HFFc6 (cell line): ENCODE data around the gene ADH1A. TPM values are rescaled to one million over a fixed set of nuclear protein-coding genes. Genes with fewer than 3 reads are reported as not detected.
A peak's percentile ranks its signal among the peaks of the same experiment; 100 is the strongest.

Experiments used
- DNase-seq: peaks from one replicate; pipeline ENCODE4 v3.0.0-alpha.2; 2018
- H3K27ac Mint-ChIP-seq: 2 replicates; pipeline ENCODE4 v1.8.0; 2020; ENCODE audit warnings: mild to moderate bottlenecking, mixed read lengths
- H3K27me3 Mint-ChIP-seq: 2 replicates; pipeline ENCODE4 v1.8.0; 2021; ENCODE audit warnings: mild to moderate bottlenecking, moderate library complexity, mixed read lengths; ENCODE audit not compliant: insufficient read depth
- H3K36me3 Mint-ChIP-seq: 2 replicates; pipeline ENCODE4 v1.8.0; 2021; ENCODE audit warnings: low read depth, mixed read lengths
- H3K4me1 Mint-ChIP-seq: 2 replicates; pipeline ENCODE4 v1.8.0; 2020; ENCODE audit warnings: low read depth, mixed read lengths
- H3K4me3 Mint-ChIP-seq: 2 replicates; pipeline ENCODE4 v1.8.0; 2020; ENCODE audit warnings: mild to moderate bottlenecking, moderate library complexity, mixed read lengths
- H3K9me3 Mint-ChIP-seq: 2 replicates; pipeline ENCODE4 v1.8.0; 2020; ENCODE audit warnings: mild to moderate bottlenecking, mixed read lengths
- total RNA-seq, 6 experiments: library from RNA; stranded (reverse); fragmentation: NEBNext Ultra II Directional; extraction: Animal tissue kit (Norgen Biotek cat#: 25700); gene quantifications; 2 replicates in 1 of 6; 3 replicates in 5 of 6; pipeline ENCODE4 v1.2.3, GENCODE V29; 2021
- TF ChIP-seq, protein P1 (sequence below): fragments of 200-600 bp; sonication (generic); IDR thresholded peaks from 2 replicates; pipeline ENCODE4 v1.5.0; 2021; ENCODE audit warnings: antibody characterized with exemption, mild to moderate bottlenecking

The ADH1A gene
- total RNA-seq, 6 experiments from 2014 or later, result not detected

GRCh38 chr4:99301376-99302164 lies 10.8 kb upstream of the ADH1A start:
- H3K4me1 Mint-ChIP-seq, result peaks cover 9% of the 10 kb centered on the region
- H3K4me3 Mint-ChIP-seq, result no peak overlapping the region
- no peaks in the 10 kb centered on the region for H3K27me3 Mint-ChIP-seq
- H3K9me3 Mint-ChIP-seq, result no peaks in the 10 kb centered on the region; the same call in 1 of the 2 replicates
- TF ChIP-seq, protein P1, sequence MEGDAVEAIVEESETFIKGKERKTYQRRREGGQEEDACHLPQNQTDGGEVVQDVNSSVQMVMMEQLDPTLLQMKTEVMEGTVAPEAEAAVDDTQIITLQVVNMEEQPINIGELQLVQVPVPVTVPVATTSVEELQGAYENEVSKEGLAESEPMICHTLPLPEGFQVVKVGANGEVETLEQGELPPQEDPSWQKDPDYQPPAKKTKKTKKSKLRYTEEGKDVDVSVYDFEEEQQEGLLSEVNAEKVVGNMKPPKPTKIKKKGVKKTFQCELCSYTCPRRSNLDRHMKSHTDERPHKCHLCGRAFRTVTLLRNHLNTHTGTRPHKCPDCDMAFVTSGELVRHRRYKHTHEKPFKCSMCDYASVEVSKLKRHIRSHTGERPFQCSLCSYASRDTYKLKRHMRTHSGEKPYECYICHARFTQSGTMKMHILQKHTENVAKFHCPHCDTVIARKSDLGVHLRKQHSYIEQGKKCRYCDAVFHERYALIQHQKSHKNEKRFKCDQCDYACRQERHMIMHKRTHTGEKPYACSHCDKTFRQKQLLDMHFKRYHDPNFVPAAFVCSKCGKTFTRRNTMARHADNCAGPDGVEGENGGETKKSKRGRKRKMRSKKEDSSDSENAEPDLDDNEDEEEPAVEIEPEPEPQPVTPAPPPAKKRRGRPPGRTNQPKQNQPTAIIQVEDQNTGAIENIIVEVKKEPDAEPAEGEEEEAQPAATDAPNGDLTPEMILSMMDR, result no peak
- H3K36me3 Mint-ChIP-seq, result no peaks in the 10 kb centered on the region
- DNase-seq, result no peak
- no peak overlapping the region for H3K27ac Mint-ChIP-seq

GRCh38 chr4:99300934-99301333 lies 10.1 kb upstream of the ADH1A start:
- Mint-ChIP-seq H3K36me3 (no peaks in the 10 kb centered on the region), H3K27ac (no peak overlapping the region), H3K27me3 (no peaks in the 10 kb centered on the region), H3K9me3 (no peaks in the 10 kb centered on the region; the same call in 1 of the 2 replicates), H3K4me3 (no peak overlapping the region), H3K4me1 (peaks cover 9% of the 10 kb centered on the region)
- TF ChIP-seq, protein P1, result no peak
- peak; percentile 59 for DNase-seq

GRCh38 chr4:99293357-99293756 lies 2.6 kb upstream of the ADH1A start:
- H3K27me3 Mint-ChIP-seq, result no peaks in the 10 kb centered on the region
- DNase-seq, result no peak
- TF ChIP-seq, protein P1, result no peak
- peaks cover 5% of the 10 kb centered on the region; the same call in 1 of the 2 replicates for H3K9me3 Mint-ChIP-seq
- H3K36me3 Mint-ChIP-seq, result no peaks in the 10 kb centered on the region
- no peak overlapping the region for H3K27ac Mint-ChIP-seq
- no peak overlapping the region for H3K4me3 Mint-ChIP-seq
- H3K4me1 Mint-ChIP-seq, result no peaks in the 10 kb centered on the region

DNA sequence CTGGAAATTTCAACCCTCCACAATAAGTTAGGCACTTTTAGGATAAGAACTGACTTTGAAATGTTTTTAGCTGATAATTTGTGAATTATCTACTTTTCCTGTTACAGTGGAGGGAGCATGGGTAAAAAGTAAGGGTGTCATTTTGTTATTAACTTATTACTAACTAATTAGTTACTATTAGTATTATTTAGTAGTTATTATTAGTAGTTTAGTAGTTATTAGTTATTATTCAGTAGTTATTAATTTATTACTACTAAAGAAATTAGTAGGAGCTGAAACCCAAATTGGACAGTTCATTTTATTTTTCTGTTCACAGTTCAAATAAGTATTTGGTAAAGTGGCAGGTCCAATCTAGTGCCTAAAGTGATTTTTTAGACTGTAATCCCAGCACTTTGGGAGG lies 5.4 kb downstream of the ADH1A start:
- Mint-ChIP-seq H3K27me3 (no peaks in the 10 kb centered on the region), H3K27ac (no peak overlapping the region), H3K36me3 (no peaks in the 10 kb centered on the region), H3K9me3 (no peaks in the 10 kb centered on the region), H3K4me1 (no peaks in the 10 kb centered on the region), H3K4me3 (no peak overlapping the region)
- DNase-seq, result no peak
- TF ChIP-seq, protein P1, result no peak

DNA sequence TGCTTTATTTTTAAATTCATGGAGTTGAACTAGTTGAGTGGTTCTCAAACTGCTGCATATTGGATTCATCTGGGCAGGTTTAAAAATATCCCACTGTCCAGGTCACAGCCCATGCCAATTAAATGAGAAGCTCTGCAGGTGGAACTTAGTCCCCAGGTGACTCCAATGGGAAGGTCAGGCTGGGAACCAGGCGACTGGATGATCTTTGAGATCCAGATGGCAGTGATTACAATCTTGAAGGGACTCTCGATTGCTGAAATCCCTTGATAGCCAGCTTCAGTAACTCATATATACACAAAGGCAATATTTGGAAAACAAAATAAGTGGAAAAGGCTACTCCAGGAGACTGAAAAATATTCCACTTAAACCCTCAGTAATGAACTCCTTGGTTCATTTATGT lies 8.1 kb downstream of the ADH1A start:
- DNase-seq, result no peak
- Mint-ChIP-seq H3K4me1 (no peaks in the 10 kb centered on the region), H3K36me3 (no peaks in the 10 kb centered on the region), H3K9me3 (no peaks in the 10 kb centered on the region), H3K4me3 (no peak overlapping the region), H3K27ac (no peak overlapping the region), H3K27me3 (no peaks in the 10 kb centered on the region)
- TF ChIP-seq, protein P1, result no peak
